ENCODE data around the gene ADAMTS7. TPM values are rescaled to one million over a fixed set of nuclear protein-coding genes. Genes with fewer than 3 reads are reported as not detected.

The ADAMTS7 gene
- total RNA-seq, 1 experiment from 2014 or later, result 4.2 TPM

GRCh38 chr15:78718837-78719236 is 92.4 kb downstream of the ADAMTS7 start:
- H3K9ac ChIP-seq (ENCODE audit: low read length), result no peak overlapping the region
- no peak for ATAC-seq
- H3K27ac ChIP-seq (ENCODE audit: low read length), result no peak overlapping the region
- POLR2A ChIA-PET (ENCODE audit: unreplicated experiment), result no interaction called here
- no peak overlapping the region for H3K4me3 ChIP-seq (ENCODE audit: low read length)
- peaks cover 9% of the 10 kb centered on the region; the same call in 1 of the 2 replicates for H3K4me1 ChIP-seq (ENCODE audit: insufficient read depth, low read length)
- intact Hi-C loops (cut with micrococcal nuclease), result no loop called here
- no peak overlapping the region for H3K4me2 ChIP-seq (ENCODE audit: low read length)
- H3K27me3 ChIP-seq (ENCODE audit: low read length), result no peaks in the 10 kb centered on the region
- CTCF ChIA-PET, result no interaction called here
- no peaks in the 10 kb centered on the region for H3K9me3 ChIP-seq (ENCODE audit: low read length)
- H3K9me2 ChIP-seq (replicated peaks; ENCODE audit: low read length), result no peaks in the 10 kb centered on the region
- TF ChIP-seq EZH2 (IDR thresholded peaks at IDR 0.05; ENCODE audit: low read length, unreplicated experiment) (no peak), EZH2phosphoT487 (IDR thresholded peaks at IDR 0.05; ENCODE audit: borderline replicate concordance, low read length) (no peak), CTCF (conservative IDR thresholded peaks at IDR 0.05; ENCODE audit: low read depth, low read length) (no peak)
- H3K79me2 ChIP-seq (ENCODE audit: low read length), result no peaks in the 10 kb centered on the region
- no TSS peak for BruUV-seq (replicated peaks)
- H3F3A ChIP-seq (ENCODE audit: low read length, unreplicated experiment), result no peaks in the 10 kb centered on the region
- DNase-seq, result no peak
- H4K20me1 ChIP-seq (ENCODE audit: low read length), result no peaks in the 10 kb centered on the region
- no peak overlapping the region for H2AFZ ChIP-seq (ENCODE audit: low read length)
- no peaks in the 10 kb centered on the region for H3K36me3 ChIP-seq (ENCODE audit: low read depth, low read length)

GRCh38 chr15:78717956-78718656 is 93.2 kb downstream of the ADAMTS7 start:
- Histone ChIP-seq H3F3A (ENCODE audit: low read length, unreplicated experiment) (no peaks in the 10 kb centered on the region), H4K20me1 (ENCODE audit: low read length) (no peaks in the 10 kb centered on the region), H3K36me3 (ENCODE audit: low read depth, low read length) (no peaks in the 10 kb centered on the region), H3K27ac (ENCODE audit: low read length) (no peak overlapping the region), H3K4me1 (ENCODE audit: insufficient read depth, low read length) (peaks cover 9% of the 10 kb centered on the region; the same call in 1 of the 2 replicates), H3K9me3 (ENCODE audit: low read length) (no peaks in the 10 kb centered on the region), H3K4me3 (ENCODE audit: low read length) (no peak overlapping the region), H3K9ac (ENCODE audit: low read length) (no peak overlapping the region), H3K9me2 (replicated peaks; ENCODE audit: low read length) (no peaks in the 10 kb centered on the region), H3K4me2 (ENCODE audit: low read length) (no peak overlapping the region), H3K27me3 (ENCODE audit: low read length) (no peaks in the 10 kb centered on the region), H2AFZ (ENCODE audit: low read length) (no peak overlapping the region), H3K79me2 (ENCODE audit: low read length) (no peaks in the 10 kb centered on the region)
- intact Hi-C loops (cut with micrococcal nuclease), result no loop called here
- TF ChIP-seq CTCF (conservative IDR thresholded peaks at IDR 0.05; ENCODE audit: low read depth, low read length) (no peak), EZH2 (IDR thresholded peaks at IDR 0.05; ENCODE audit: low read length, unreplicated experiment) (no peak), EZH2phosphoT487 (IDR thresholded peaks at IDR 0.05; ENCODE audit: borderline replicate concordance, low read length) (no peak)
- POLR2A ChIA-PET (ENCODE audit: unreplicated experiment), result no interaction called here
- no TSS peak for BruUV-seq (replicated peaks)
- CTCF ChIA-PET, result no interaction called here
- ATAC-seq (no peak), DNase-seq (no peak)

GRCh38 chr15:78716651-78717050 is 94.6 kb downstream of the ADAMTS7 start:
- ATAC-seq (no peak), DNase-seq (no peak)
- ChIA-PET POLR2A (ENCODE audit: unreplicated experiment) (no interaction called here), CTCF (no interaction called here)
- no peak overlapping the region for H3K4me2 ChIP-seq (ENCODE audit: low read length)
- H3K36me3 ChIP-seq (ENCODE audit: low read depth, low read length), result no peaks in the 10 kb centered on the region
- BruUV-seq (replicated peaks), result no TSS peak
- no peak overlapping the region for H3K27ac ChIP-seq (ENCODE audit: low read length)
- H3K27me3 ChIP-seq (ENCODE audit: low read length), result no peaks in the 10 kb centered on the region
- no peak overlapping the region for H2AFZ ChIP-seq (ENCODE audit: low read length)
- H3K4me1 ChIP-seq (ENCODE audit: insufficient read depth, low read length), result peaks cover 9% of the 10 kb centered on the region; the same call in 1 of the 2 replicates
- no peaks in the 10 kb centered on the region for H3K9me3 ChIP-seq (ENCODE audit: low read length)
- no peaks in the 10 kb centered on the region for H3F3A ChIP-seq (ENCODE audit: low read length, unreplicated experiment)
- no peaks in the 10 kb centered on the region for H3K9me2 ChIP-seq (replicated peaks; ENCODE audit: low read length)
- no peak overlapping the region for H3K9ac ChIP-seq (ENCODE audit: low read length)
- TF ChIP-seq EZH2 (IDR thresholded peaks at IDR 0.05; ENCODE audit: low read length, unreplicated experiment), result no peak
- TF ChIP-seq CTCF (conservative IDR thresholded peaks at IDR 0.05; ENCODE audit: low read depth, low read length), result no peak
- no peak for TF ChIP-seq EZH2phosphoT487 (IDR thresholded peaks at IDR 0.05; ENCODE audit: borderline replicate concordance, low read length)
- no peaks in the 10 kb centered on the region for H3K79me2 ChIP-seq (ENCODE audit: low read length)
- no peaks in the 10 kb centered on the region for H4K20me1 ChIP-seq (ENCODE audit: low read length)
- no peak overlapping the region for H3K4me3 ChIP-seq (ENCODE audit: low read length)
- intact Hi-C loops (cut with micrococcal nuclease), result no loop called here

All from PC-3 (cell line).